GM18507 (cell line): Measurements from ENCODE around the gene STAC3.

Experiments used
- DNase-seq: peaks from one replicate; pipeline ENCODE4 v3.0.0; 2011; ENCODE audit warnings: low read depth; ENCODE audit not compliant: insufficient read length; ENCODE audit errors: extremely low spot score
- FAIRE-seq: peaks from 2 replicates; lab custom pipeline; 2011; peaks lifted over from hg19 to GRCh38; lab: Jason Lieb, UNC

Gene STAC3

GRCh38 chr12:57215668-57216013 is 35.3 kb downstream of the STAC3 start:
- FAIRE-seq (peak; percentile 71), DNase-seq (no peak)

GRCh38 chr12:57215065-57215464 is 35.9 kb downstream of the STAC3 start:
- DNase-seq (no peak), FAIRE-seq (no peak)

GRCh38 chr12:57214398-57214781 is 36.6 kb downstream of the STAC3 start:
- DNase-seq = no peak
- peak; percentile 77 for FAIRE-seq

GRCh38 chr12:57213763-57214397 is 37.1 kb downstream of the STAC3 start:
- FAIRE-seq (no peak), DNase-seq (no peak)

- DNase-seq (peak; percentile 85), FAIRE-seq (peak; percentile 79)
These were observed 37.8 kb downstream of the STAC3 start for GRCh38 chr12:57213058-57213715.

GRCh38 chr12:57212701-57213057 is 38.3 kb downstream of the STAC3 start:
- FAIRE-seq = no peak

GRCh38 chr12:57211791-57212700 is 38.9 kb downstream of the STAC3 start:
- DNase-seq = no peak
- FAIRE-seq = no peak

More at GRCh38 chr12:57212701-57213057, 38.3 kb downstream of the STAC3 start:
- DNase-seq = no peak

- FAIRE-seq = no peak
- DNase-seq = no peak
These were observed 39.9 kb downstream of the STAC3 start for GRCh38 chr12:57210926-57211692.

GRCh38 chr12:57210461-57210860 is 40.5 kb downstream of the STAC3 start:
- DNase-seq = no peak

GRCh38 chr12:57209916-57210315 is 41.1 kb downstream of the STAC3 start:
- DNase-seq = no peak
- FAIRE-seq = no peak

More at GRCh38 chr12:57210461-57210860, 40.5 kb downstream of the STAC3 start:
- FAIRE-seq = no peak

GRCh38 chr12:57208631-57209282 is 42.2 kb downstream of the STAC3 start:
- no peak for DNase-seq
- FAIRE-seq = no peak

- no peak for FAIRE-seq
These were observed 43.0 kb downstream of the STAC3 start for GRCh38 chr12:57207731-57208630.

GRCh38 chr12:57205931-57206330 is 45.1 kb downstream of the STAC3 start:
- DNase-seq (no peak), FAIRE-seq (no peak)

More at GRCh38 chr12:57207731-57208630, 43.0 kb downstream of the STAC3 start:
- DNase-seq = no peak

GRCh38 chr12:57205186-57205585 is 45.8 kb downstream of the STAC3 start:
- DNase-seq (no peak), FAIRE-seq (no peak)

GRCh38 chr12:57204454-57204853 is 46.5 kb downstream of the STAC3 start:
- no peak for FAIRE-seq
- DNase-seq = no peak

GRCh38 chr12:57203791-57204190 is 47.2 kb downstream of the STAC3 start:
- DNase-seq = no peak
- no peak for FAIRE-seq

GRCh38 chr12:57203201-57203600 is 47.8 kb downstream of the STAC3 start:
- DNase-seq = no peak
- no peak for FAIRE-seq

- DNase-seq (no peak), FAIRE-seq (no peak)
These were observed 48.7 kb downstream of the STAC3 start for GRCh38 chr12:57202321-57202720.
